GM21528 (cell line): Measurements from ENCODE around the gene CPNE7.
"Not testable (repeated sequence)": the region's sequence is repeated elsewhere in the genome, so short reads cannot be mapped to it uniquely, and the experiment has no call there.

ENCODE experiments used
- ATAC-seq: cut with Tn5 transposase; IDR thresholded peaks from one replicate; pipeline ENCODE4 v1.9.1; 2021; ENCODE audit warnings: mild to moderate bottlenecking, moderate library complexity; ENCODE audit not compliant: unreplicated experiment, low FRiP score

Gene CPNE7

DNA sequence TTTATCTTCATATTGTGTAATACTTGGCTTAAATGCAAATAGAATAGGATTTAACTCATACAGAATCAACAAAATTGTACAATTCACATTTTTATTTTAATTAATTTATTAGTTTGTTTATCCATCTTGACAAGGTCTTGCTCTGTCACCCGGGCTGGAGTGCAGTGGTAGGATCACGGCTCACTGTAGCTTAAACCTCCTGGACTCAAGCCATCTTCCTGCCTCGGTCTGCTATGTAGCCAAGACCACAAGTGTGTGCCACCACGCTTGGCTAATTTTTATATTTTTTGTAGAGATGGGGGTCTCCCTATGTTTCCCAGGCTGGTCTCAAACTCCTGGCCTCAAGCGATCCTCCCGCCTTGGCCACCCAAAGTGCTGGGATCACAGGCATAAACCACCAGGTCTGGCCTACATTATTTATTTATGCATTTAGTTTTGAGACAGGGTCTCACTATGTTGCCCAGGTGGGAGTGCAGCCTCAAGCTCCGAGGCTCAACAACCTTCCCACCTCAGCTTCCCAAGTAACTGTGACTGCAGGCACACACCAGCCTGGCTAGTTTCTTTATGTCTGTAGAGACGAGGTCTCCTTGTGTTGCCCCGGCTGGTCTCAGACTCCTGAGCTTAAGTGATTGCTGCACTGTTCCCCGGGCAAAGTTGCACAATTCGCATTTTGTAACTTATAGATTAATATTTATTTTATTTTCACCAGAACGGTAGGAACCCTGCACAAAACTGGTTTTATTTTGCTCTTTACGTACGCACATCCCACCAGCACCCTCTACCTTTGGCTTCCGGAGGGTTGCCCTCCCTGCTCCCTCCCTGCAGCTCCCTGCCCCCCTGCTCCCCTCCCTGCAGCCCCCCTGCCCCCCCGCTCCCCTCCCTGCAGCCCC lies 42.8 kb downstream of the CPNE7 start:
- no peak for ATAC-seq

DNA sequence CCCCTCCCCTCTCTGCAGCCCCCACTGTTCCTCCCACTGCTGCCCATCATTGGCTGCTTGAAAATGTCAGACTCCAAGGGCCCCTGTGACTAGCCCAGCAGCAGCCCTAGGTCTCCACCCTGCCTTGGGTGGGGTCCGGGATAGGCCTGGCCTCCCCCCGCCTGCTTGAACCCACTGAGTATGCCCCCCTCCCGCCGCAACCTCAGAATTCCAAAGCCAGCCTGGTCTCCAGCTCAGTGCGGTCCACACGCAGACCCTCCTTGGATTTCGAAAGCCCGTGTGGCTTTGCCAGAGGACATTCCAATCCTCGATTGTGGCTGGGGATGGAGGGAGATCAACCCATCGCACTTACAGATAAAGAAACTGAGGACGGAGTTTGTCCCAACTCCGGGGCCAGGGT lies 44.3 kb downstream of the CPNE7 start:
- no peak for ATAC-seq

DNA sequence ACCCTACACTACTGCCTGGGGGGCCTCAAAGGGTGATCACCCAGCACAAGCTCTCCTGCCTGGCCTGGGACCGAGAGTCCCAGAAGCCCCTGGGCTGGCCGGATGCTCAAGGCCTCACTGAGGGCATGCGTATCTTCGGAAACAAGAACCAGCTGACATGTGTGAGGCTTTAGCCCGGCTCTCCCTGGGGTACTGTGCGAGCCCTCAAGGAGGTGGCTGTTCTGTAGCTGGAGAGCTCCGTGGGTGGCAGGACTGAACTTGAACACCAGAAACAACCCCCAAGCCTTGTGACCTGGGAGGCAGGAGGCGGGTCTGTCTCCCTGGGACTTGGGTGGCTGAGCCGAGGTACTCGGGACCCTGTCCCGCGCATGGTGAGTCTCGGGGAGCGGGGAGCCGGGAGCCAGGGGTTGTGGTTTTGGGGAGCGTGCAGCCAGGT lies 44.9 kb downstream of the CPNE7 start:
- no peak for ATAC-seq

DNA sequence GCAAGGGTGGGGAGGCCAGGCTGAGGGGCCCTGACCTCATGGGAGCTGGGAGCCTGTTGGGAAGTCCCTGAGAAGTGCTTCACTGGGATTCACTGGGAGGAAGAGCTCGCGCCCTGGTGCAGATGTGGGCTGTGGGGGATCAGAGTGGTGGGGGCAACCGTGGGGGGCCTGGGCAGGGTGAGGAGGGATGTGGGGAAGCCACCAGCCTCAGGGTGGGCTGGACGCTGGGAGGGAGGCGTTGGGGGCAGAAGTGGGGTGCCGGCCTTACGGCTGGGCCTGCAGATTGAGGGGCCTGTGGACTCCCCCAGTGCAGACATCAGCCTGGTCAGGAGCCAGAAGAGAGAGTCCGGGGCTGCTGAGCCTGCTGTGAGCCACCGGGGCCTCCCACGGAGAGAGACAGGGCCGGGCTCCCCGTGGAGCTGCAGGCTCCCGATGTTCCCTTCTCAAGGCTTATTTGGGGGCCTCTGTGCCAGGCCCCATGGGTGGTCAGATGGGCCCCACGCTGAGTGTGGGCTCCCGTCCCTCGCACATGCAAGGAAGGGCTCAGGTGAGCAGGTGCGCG lies 45.7 kb downstream of the CPNE7 start:
- no peak for ATAC-seq

DNA sequence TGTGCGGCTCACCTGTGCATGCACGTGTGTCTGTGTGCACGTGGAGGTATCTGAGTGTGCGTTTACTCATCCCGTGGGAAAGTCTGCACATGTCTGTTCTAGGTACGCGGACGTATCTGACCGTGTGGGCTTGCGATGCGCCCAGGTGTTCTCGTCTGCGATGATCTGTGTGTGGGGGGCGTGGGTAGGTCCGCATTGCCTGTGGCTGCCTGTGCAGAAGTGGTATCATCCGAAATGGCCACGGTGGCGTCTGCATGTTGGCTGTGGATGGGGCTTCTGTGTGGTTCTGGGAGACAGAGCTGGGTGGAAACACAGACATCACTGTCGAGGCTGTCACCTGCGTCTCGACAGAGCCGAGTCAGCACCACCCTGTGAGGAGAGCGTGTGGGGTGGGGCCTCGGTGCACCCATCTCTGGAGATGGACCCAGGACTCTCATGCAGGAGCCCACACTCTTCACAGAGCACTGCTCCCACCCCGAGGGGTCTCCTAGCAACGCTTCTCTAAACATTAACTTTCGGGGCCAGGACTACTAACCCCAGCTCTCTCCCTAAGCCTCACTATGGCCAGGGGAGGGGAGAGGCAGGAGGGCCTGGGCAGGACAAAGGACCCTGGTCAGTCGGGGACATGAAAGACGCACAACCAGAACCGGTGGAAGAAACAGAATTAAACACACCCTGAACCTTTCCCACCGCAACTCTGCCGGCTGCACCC lies 46.3 kb downstream of the CPNE7 start:
- no peak for ATAC-seq

DNA sequence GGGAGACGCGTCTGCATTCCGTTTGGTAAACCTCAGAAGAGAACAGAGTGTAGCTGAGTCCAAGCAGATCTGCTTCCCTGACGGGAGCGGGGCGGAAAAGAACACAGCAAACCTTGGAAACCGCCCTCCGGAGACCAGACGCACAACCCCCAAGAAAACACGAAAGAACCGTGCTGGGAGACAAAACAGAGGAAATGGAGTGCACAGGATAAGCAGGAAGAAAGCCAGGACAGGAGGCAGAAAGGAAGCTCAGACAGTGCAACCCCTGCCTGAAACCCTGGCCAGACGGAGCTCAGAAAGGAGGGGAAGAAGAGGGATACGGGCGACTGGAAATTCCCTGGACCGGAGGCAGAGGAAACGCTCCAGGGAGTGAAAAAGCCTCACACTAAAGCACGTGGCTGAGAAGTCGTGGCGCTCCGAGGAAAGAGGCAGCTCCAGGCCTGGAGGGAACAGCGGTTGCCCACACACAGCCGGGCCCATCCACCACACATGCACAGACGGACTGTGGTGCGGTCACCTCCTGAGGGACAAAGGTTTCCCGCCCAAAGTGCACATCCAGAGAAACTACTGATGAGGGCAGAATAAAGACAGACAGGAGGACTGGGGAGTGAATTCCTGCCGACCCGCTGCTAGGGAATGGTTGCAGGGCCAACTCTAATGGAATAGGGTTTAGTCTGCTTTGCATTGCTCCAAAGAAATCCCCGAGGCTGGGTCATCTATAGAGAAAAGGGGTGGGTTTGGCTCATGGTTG lies 48.1 kb downstream of the CPNE7 start:
- ATAC-seq: no peak

DNA sequence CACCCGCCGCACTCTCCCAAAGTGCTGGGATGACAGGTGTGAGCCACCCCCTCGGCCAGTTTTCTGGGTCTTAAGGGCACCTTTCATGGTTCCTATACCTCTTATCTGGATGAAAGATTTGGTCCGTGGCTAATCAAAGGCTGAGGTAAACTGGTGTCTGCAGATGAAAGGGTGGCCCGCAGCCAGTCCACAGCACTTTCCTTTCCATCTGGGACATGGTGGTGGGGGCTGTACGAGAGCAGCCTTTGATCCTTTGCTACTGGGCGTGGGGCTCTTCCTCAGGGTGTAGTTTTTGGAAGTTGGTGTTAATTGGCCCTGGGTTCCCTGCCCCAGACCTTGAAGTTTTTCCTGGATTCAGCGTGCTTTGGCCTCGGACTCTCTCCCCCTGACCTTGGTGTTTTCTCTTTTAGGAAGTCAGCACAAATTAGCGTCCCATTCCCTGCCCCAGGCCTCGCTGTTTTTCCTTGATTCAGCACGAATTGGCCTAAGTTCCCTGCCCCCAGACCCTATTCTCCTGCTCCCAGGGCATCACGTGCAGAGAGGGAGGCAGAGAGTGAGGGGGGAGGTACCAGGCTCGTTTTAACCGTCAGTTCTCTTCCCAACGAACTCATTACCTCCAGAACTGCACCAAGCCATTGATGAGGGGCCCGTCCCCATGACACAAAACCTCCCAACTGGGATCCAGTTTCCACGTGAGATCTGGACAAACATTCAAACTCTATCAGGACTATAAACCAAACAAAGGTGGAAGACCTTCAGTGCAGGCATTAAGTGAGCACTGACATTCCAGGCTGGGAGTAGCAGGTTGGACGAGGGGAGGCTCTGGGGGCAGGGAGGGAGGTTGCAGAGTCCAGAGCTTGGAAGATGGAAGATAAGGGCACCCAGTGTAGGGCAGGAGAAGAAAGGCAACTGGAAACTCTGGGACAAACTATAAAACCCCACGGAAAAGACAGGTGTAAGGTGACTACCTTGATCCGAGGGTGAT lies 49.5 kb downstream of the CPNE7 start:
- no peak for ATAC-seq

DNA sequence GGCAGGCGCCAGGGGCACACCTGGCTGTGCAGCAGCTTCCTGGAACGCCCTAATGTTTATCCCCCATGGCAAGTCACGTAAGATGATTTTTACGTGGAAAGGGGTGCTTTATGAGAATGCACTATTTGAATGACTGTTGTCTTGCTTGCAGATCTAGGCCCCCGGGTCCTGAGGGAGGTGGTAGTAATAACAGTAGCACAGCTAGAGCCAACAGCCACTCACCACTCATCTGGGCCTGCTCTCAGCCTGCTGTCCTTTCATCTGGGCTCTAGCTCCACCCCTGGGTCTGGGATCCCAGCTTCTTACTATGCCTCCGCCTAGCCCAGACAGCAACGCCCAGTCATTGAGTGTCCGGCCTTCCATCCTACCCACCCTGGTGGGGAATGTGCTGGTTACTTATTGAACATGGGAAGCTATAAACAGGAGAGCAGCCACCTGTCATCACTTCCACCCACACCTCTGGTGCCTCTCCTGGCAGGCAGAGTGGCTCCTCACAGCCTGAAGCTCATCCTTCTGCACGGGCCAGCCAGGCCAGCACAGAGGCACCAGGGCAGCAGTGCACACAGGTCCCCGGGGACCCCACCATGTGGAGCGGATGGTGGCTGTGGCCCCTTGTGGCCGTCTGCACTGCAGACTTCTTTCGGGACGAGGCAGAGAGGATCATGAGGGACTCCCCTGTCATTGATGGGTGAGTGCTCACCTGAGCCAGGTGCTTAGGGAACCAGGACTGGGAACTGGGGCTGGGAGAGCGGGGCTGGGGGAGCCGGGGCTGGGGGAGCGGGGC lies 54.5 kb downstream of the CPNE7 start:
- no peak for ATAC-seq

DNA sequence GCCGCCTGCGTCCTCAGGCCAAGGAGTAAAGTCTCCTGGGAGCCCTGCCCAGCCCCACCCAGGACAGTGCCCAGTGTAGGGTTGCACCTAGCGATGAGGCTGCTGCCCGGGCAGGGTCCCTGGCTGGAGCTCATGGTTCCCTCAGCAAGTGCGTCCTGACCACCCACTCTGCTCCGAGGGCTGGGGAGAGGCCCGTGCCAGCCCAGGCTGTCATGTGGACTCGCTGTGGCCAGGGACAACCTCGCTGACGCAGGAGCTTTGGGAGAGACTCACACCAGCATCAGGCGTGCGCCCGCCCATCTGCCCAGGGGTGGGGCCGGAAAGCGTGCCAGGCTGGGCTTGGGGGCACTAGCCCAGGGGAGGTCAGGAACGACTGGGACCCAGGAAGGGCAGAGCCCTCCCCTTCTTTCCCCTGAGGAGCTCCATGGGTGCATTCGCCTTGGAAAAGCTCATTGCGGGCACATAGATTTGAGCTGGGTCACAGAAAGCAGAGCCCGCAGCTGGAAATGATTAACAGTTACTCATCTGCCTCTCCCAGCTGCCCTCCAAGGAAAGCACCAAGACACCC lies 57.6 kb downstream of the CPNE7 start:
- ATAC-seq: no peak

DNA sequence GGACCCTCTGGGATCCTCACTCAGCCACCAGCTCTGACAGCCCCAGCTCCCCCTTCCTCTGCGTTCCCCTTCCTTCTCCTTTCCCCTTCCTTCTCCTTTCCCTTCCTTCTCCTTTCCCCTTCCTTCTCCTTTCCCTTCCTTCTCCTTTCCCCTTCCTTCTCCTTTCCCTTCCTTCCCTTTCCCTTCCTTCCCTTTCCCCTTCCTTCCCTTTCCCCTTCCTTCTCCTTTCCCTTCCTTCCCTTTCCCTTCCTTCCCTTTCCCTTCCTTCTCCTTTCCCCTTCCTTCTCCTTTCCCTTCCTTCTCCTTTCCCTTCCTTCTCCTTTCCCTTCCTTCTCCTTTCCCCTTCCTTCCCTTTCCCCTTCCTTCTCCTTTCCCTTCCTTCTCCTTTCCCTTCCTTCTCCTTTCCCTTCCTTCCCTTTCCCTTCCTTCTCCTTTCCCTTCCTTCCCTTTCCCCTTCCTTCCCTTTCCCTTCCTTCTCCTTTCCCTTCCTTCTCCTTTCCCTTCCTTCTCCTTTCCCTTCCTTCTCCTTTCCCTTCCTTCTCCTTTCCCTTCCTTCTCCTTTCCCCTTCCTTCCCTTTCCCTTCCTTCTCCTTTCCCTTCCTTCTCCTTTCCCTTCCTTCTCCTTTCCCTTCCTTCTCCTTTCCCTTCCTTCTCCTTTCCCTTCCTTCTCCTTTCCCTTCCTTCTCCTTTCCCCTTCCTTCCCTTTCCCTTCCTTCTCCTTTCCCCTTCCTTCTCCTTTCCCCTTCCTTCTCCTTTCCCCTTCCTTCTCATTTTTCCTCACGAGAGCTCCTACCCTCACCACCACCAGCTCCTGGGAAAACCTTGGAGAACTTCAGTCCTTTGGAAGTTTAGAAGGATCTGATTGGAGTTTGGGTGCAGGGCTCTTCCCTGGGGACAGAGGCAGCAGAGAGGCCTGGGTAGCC lies 59.2 kb downstream of the CPNE7 start:
- not testable (repeated sequence) for ATAC-seq

DNA sequence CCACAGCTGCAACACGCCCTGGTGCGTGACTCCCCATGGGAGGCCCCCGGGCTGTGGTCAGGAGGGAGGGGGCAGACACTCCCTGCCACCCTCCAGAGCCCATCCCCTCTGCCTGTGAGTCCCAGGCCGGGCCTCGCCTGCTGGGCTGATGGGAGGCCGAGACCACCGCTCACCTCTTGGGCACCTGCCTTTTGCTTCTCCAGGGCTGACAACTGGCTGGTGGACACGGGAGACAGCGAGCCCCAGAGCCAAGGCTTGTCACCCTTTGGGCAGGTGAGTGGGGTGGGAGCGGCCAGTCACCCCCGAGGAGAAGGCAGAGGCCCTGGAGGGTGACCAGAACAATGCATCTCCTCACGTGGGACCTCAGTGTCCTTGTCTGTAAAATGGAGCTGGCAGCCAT lies 61.1 kb downstream of the CPNE7 start:
- no peak for ATAC-seq

DNA sequence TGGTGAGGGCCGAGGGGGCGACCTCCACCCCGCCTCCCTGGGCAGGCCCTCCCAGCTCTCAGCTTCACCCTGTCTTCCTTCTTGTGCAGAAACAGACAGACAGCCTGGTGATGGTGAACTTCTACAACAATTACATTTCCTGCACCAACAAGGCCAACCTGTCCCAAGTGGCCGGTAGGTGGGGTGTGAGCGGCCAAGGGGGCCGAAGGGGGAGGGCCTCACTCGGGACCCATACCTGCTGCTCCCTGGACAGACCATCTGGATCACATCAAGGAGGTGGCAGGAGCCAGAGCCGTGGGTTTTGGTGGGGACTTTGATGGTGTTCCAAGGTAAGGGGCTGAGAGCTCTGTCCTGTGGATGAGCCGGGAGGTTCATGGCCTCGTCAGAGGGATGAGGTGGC lies 61.8 kb downstream of the CPNE7 start:
- no peak for ATAC-seq

DNA sequence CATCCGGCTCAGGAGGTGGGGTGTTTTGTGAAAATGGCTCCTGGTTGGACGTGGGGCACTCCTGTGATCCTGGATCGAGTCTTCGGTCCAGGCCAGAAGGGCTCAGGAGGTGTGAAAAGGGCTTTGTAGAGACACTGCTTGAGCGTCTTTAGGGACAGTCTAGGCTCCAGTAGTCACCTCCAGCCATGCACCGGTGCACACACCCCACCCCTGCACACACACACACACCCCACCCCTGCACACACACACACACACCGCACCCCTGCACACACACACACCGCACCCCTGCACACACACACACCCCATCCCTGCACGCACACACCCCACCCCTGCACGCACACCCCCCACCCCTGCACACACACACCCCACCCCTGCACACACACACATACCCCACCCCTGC lies 62.9 kb downstream of the CPNE7 start:
- no peak for ATAC-seq

DNA sequence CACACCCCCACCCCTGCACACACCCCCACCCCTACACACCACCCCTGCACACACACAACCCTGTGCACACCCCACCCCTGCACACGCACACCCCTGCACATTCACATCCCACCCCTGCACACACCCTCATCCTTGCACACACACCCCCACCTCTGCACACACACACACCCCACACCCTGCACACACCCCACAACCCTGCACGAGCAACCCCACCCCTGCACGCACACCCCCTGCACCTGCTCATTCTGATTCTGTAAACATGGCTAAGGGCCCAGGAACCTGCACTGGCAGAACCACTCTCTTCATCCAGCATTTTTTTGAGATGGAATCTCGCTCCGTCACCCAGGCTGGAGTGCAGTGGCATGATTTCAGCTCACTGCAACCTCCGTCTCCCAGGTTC lies 63.8 kb downstream of the CPNE7 start:
- no peak for ATAC-seq

DNA sequence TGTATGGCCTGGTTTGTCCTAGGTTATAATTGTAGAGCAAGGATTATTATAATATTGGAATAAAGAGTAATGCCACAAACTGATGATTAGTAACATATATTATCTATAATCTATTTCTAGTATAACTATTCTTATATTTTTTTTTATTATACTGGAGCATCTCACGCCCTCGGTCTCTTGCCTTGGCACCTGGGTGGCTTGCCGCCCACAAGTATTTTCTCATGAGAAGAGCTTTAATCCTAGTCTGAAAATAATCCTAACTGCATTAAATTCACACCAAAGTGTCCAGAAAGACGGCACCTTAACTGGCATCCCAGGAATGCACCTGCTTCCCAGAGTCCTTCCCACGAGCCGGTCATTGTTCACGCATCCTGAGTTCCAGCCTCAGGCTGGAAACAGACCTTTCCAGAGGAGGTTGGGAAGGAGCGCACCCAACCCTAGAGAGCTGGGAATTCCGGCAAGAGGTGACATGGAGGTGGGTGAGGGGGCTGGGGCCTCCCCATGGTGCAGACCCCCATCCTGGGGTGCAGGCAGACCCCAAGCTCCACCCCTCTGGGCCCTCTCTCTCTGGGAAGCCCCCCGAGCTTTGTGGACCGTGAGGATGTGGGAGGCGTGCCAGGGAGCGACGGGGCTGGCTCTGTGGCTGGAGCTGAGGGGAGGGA lies 66.0 kb downstream of the CPNE7 start:
- no peak for ATAC-seq

DNA sequence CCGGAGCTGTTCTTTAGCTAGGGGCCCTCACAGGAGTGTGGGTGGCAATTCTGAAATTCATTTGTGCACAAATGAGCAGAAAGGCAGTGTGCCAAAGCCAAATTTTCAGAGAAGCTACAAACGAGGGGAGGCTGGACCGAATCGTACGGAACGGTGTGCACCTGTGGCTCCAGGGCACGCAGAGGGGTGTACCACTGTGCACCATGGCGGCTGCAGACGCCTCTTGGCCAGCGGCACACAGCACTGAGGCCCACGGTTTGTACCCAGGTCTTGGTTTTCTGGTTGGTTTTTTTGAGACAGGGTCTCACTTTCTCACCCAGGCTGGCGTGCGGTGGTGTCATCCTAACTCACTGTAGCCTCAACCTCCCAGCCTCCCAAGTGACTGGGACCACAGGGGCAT lies 67.0 kb downstream of the CPNE7 start:
- ATAC-seq: no peak

DNA sequence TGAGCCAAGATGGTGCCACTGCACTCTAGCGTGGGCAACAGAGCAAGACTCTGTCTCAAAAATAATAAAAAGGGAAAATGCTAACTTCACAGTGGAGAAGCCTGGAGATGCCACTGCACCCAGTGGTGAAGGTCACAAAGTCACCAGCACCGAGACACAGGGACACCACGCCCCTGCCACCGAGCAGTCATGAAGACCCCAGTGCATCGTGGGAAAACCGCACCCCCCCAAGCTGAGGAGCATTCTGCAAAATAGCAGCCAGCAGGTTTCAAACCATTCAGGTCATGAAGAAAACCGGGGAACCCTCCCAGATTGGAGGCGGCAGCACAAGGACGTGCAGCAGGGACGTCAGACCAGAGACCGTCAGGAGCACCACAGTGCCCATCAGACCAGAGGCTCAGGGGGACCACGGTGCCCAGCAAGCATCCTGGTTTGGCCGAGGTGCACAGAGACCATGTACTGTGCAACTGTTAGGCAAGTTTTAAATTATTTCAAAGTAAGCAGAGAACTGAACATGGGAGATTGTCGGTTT lies 68.3 kb downstream of the CPNE7 start:
- no peak for ATAC-seq
